AG10803 (cell line): ENCODE data around the gene JPH3.

Experiments
- DNase-seq: peaks from one replicate; pipeline ENCODE4 v3.0.0; 2010; ENCODE audit warnings: low read depth
- H3K4me3 ChIP-seq: 2 replicates; pipeline ENCODE4 v1.5.1; 2011; ENCODE audit warnings: mild to moderate bottlenecking, low read length, control low read depth
- TF ChIP-seq, protein P1 (sequence below): conservative IDR thresholded peaks from 2 replicates; pipeline ENCODE4 v1.5.1; 2011; ENCODE audit warnings: mild to moderate bottlenecking, low read length, control low read depth, inconsistent platforms

JPH3 gene

GRCh38 chr16:87664792-87665191 is 62.5 kb downstream of the JPH3 start:
- no peak for DNase-seq
- H3K4me3 ChIP-seq: no peak overlapping the region
- TF ChIP-seq, protein P1, sequence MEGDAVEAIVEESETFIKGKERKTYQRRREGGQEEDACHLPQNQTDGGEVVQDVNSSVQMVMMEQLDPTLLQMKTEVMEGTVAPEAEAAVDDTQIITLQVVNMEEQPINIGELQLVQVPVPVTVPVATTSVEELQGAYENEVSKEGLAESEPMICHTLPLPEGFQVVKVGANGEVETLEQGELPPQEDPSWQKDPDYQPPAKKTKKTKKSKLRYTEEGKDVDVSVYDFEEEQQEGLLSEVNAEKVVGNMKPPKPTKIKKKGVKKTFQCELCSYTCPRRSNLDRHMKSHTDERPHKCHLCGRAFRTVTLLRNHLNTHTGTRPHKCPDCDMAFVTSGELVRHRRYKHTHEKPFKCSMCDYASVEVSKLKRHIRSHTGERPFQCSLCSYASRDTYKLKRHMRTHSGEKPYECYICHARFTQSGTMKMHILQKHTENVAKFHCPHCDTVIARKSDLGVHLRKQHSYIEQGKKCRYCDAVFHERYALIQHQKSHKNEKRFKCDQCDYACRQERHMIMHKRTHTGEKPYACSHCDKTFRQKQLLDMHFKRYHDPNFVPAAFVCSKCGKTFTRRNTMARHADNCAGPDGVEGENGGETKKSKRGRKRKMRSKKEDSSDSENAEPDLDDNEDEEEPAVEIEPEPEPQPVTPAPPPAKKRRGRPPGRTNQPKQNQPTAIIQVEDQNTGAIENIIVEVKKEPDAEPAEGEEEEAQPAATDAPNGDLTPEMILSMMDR: no peak

DNA sequence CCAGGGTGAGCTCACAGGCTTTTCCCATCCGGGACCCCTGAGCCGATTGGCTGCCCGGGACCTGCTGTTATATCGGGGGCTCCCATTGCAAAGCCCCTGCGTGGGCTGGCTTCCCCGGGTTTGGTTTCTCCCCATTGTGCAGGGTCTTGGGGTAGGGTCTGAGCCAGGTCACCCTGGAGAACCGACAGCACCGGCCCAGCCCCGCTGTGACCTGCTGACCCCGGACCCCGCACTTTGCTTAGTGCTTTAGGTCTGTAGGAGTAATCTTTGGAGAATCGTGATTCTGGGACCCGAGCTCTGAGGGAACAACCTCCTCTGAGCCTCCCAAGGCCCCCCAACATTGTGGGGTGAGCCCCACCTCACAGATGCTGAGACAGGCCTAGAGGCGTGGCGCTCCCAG is 62.9 kb downstream of the JPH3 start:
- H3K4me3 ChIP-seq: no peak overlapping the region
- DNase-seq: no peak
- TF ChIP-seq, protein P1: no peak

DNA sequence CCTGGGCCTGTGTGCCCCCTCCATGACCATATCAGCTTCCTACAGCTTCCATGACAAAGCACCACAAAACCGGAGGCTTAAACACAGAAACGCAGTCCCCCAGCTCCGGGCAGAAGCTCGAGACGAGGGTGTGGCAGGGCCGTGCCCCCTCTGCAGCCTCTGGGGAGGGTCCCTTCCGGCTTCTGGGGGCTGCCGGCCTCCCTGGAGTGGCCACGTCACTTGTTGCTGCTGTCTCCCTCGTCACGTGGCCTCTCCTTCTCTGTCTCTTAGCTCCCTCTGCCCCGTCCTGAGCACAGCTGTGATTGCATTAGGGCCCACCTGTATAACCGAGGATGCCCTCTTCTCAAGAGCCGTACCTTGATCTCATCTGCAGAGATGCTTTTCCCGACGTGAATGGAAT is 64.6 kb downstream of the JPH3 start:
- TF ChIP-seq, protein P1: no peak
- no peak overlapping the region for H3K4me3 ChIP-seq

DNA sequence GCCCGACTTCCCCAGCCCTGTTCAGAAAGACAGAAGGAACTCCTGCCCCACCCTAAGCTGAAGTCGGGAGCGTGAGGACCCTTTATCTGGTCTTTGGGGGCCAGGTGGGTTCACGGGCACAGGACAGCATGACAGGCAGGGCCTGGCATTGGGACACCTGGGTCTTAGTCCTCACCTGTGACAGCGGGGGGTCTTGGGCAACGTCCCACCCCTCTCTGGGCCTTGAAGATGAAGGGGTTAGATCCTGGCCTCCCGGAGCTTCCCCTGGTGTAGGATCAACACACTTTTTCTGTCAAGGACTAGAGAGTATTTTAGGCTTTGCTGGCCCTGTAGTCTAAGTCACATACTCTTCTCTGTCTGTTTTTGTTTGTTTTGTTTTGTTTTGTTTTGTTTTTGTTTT is 65.1 kb downstream of the JPH3 start:
- TF ChIP-seq, protein P1: no peak
- H3K4me3 ChIP-seq: no peak overlapping the region
- no peak for DNase-seq

More for the DNA sequence above, 64.6 kb downstream of the JPH3 start:
- no peak for DNase-seq

DNA sequence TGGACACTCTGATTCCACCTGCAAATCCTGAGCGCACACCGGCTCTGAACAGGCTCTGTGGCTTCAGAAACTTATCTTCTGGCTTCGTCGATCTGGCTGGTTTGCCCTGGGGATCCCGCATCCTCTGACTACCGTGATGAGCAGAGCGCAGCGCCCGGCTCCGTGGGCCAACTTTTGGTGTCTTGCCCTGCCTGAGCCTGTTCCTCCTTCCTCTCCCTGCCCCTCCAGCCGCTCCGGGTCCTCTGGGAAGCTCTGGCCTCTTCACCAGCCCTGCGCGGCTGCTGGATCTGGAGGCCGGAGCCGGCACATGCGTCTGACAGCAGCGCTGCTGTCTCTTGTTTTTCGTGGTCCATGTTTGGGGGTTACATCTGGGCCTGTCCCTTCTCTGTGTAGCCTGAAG is 65.6 kb downstream of the JPH3 start:
- no peak for DNase-seq
- TF ChIP-seq, protein P1: no peak
- no peak overlapping the region for H3K4me3 ChIP-seq

DNA sequence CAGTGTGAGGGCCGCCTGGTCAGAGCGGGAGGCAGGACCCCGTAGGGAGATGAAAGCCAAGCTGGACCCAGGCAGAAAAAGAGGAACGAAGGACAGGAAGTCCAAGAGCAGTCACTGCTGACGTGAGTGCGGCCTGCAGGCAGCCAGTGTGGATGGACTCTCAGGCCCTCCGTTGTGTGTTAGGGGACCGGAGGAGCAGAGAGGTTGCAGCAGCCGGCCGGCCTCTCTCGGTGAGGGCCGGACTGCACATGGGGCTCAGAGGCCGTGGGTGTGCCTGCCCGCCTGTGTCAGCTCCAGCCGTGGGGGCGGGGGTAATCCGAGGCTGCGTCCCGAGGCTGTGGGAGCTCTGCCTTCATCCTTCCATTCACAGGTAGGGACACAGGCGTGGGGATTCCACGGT is 67.4 kb downstream of the JPH3 start:
- no peak for DNase-seq
- TF ChIP-seq, protein P1: no peak
- H3K4me3 ChIP-seq: no peak overlapping the region

DNA sequence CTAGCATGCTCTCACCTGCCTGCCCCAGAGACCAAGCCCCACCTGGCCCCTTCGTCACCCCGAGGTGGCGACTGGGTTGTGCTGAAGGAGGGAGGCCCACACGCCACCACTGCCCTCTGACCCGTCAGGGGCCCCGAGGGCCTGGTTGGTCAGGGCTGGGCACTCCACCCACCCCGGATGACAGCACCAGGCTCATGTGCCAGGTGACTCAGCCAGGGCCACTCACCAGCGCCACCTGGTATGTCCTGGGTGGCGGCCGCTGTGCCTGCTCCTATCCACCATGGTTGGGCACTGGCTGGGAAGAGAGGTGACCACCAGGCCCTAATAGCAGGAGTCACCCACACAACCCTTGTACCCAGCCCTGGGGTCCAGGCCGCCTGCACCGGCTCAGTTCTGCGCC is 68.9 kb downstream of the JPH3 start:
- no peak for DNase-seq
- TF ChIP-seq, protein P1: no peak
- H3K4me3 ChIP-seq: no peak overlapping the region
